ENCODE results near the gene ALPK3.
A peak's percentile ranks its signal among the peaks of the same experiment; 100 is the strongest.

ALPK3 gene

DNA sequence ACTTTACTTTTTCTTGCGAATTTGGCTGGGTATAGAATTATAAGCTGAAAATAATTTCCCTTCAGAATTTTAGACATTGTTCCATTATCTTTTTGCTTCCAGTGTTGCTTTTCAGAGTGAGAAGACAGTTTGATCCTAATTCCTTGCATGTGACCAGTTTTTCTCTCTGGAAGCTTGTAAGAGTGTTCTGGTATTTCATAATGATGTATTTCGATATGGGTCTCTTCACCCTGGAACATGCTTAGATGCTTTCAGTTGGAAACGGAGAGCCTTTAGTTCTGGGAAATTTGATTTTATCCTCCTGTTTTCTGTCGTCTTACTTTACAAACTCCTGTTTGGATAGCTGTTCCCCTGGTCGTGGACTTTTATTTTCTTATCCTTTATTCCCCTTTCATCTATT lies 13.9 kb downstream of the ALPK3 start:
- DNase-seq (ENCODE audit: low read depth, low spot score): no peak
- TF ChIP-seq, protein P1, sequence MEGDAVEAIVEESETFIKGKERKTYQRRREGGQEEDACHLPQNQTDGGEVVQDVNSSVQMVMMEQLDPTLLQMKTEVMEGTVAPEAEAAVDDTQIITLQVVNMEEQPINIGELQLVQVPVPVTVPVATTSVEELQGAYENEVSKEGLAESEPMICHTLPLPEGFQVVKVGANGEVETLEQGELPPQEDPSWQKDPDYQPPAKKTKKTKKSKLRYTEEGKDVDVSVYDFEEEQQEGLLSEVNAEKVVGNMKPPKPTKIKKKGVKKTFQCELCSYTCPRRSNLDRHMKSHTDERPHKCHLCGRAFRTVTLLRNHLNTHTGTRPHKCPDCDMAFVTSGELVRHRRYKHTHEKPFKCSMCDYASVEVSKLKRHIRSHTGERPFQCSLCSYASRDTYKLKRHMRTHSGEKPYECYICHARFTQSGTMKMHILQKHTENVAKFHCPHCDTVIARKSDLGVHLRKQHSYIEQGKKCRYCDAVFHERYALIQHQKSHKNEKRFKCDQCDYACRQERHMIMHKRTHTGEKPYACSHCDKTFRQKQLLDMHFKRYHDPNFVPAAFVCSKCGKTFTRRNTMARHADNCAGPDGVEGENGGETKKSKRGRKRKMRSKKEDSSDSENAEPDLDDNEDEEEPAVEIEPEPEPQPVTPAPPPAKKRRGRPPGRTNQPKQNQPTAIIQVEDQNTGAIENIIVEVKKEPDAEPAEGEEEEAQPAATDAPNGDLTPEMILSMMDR (IDR thresholded peaks at IDR 0.05; ENCODE audit: low read depth, low read length): no peak
- no peak overlapping the region for H3K4me3 ChIP-seq (ENCODE audit: low read depth, low read length)
- in situ Hi-C loops (cut with HindIII; ENCODE audit: low sequenced_read_pairs): no loop called here

DNA sequence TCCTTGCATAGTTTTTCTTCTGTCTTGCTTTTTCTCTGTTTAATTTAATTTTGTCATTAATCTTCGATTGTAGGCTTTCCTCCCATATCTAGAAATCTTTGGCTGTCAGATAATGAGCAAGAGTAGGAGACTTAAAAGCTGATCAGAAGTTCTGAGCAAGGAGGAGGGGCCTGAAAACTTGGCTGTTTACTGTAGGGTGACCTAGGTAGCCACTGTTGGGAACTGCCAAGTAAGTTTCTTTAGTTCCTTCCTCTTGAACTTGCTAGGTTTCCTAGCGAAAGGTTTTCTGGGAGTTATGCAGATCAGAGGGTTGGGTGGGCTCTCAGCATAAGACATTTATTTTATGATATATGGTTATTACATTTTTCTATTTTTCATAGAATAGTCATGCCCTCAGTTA lies 14.5 kb downstream of the ALPK3 start:
- in situ Hi-C loops (cut with HindIII; ENCODE audit: low sequenced_read_pairs): no loop called here

DNA sequence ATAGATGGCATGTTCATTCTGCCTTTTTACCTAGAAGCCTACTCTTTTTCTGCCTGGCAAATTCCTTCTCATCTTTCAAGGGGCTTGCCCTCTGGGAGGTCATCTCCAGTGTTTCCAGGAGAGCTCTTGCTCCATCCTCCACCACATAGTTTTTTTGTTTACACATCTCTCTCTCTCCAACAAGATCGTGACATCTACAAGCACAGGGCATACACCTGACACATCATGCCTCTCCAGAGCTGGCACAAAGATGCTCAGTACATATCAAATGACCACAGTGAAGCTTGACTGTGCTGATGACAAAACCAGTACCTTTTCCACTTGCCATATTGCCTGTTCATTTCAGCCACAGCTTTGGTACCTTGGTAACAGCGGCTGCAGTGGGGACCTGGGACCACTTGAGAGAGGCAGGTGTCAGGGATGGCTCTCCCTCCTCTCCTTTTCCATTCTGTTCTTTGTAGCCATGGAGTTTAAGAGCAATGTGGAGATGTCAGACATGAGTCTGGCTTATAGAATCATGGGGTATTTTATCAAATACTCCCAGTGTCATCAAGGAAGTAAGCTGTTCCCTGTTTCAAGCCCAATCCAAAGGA lies 15.4 kb downstream of the ALPK3 start:
- no peak for DNase-seq (ENCODE audit: low read depth, low spot score)
- TF ChIP-seq, protein P1 (IDR thresholded peaks at IDR 0.05; ENCODE audit: low read depth, low read length): no peak
- no peak overlapping the region for H3K4me3 ChIP-seq (ENCODE audit: low read depth, low read length)
- in situ Hi-C loops (cut with HindIII; ENCODE audit: low sequenced_read_pairs): no loop called here

More for the DNA sequence above, 14.5 kb downstream of the ALPK3 start:
- no peak overlapping the region for H3K4me3 ChIP-seq (ENCODE audit: low read depth, low read length)
- DNase-seq (ENCODE audit: low read depth, low spot score): no peak
- TF ChIP-seq, protein P1 (IDR thresholded peaks at IDR 0.05; ENCODE audit: low read depth, low read length): no peak

DNA sequence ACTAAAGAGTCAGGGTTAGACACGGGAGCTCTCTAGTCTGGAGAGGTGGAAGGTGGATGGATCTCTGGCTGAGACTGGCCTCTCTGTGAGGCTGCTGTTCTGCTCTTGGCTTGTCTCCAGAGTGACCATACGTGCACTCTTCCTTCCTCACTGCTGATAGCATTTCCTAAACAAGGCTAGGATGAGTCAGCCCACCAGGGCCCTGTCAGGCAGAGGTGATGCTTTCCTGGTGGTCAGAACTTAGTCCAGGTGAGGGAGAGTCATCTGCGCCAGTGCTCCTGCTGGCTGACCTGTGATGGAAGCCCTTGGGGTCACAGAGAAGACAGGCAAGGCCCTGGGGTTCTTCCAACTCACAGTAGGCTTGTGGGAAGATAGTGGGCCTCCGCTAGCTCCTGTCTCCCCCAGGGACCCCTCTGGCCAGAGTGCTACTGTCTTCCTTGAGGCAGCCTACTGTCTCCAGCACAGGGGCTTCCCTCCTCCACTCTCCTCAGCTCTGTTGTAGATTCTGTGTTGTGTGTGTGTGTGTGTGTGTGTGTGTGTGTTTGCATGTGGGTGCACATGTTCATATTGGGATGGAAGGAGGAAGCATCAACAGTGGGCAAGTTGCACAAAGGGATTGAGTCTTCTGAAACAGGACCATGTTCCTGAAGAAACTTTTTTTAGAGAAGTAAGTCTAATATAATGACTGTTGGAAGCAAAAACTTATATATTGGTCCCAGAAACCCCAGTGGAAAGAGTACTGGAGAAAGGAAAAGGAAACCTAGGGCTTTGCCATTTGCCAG lies 16.5 kb downstream of the ALPK3 start:
- TF ChIP-seq, protein P1 (IDR thresholded peaks at IDR 0.05; ENCODE audit: low read depth, low read length): no peak
- in situ Hi-C loops (cut with HindIII; ENCODE audit: low sequenced_read_pairs): no loop called here
- peak; percentile 26 for DNase-seq (ENCODE audit: low read depth, low spot score)
- H3K4me3 ChIP-seq (ENCODE audit: low read depth, low read length): no peak overlapping the region

DNA sequence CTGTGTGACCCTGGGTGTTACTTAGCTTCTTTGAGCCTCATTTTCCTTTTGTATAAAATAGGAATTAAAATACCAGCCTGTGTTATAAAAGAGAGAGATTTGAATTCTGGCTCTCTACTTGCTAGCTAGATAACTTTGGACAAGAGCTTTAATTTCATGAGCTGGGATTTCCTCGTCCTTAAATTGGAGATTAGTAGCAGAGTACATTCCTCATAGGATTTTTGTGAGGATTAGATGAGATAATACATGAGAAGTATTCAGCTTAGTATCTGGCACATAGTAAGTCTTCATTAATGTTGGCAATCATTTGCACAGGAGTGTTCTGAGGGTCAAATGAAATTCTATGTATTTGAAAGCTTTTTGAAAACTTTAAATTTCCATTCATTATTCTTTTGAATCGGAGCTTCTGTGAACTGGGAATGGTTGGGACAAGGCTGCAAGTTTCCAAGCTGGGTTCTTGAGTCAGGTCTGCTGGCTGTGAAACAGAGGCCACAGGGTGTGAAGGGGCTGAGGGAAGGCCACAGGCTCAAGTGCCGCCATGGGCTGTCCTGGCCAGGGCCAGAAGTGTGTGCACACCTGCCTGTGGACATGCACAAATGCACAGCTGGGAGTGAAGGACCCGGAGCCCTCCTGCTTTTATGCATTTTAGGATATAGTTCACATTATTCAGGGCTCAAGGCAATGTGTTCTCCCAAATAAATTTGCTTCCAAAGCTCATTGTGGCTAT lies 17.2 kb downstream of the ALPK3 start:
- TF ChIP-seq, protein P1 (IDR thresholded peaks at IDR 0.05; ENCODE audit: low read depth, low read length): no peak
- no peak overlapping the region for H3K4me3 ChIP-seq (ENCODE audit: low read depth, low read length)
- no peak for DNase-seq (ENCODE audit: low read depth, low spot score)
- in situ Hi-C loops (cut with HindIII; ENCODE audit: low sequenced_read_pairs): no loop called here

DNA sequence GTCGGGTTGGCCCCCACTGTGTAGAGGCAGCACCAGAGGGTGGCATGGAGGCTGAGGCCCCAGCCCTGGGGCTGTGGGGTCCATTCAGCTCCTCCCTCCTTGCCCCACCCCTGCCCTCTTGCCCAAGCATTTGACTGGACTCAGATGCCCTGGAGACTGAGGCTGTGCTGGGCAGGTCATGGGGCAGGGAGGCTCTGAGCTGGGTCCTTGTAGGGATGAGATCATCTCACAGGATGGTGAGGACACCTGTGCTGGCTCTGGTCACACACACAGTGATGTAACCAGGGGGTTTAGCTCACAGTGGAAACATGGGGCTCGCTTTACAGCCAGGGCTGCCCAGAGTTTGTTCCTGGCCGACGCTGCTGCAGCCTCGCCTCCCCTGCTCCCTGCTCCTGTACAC lies 17.8 kb downstream of the ALPK3 start:
- TF ChIP-seq, protein P1 (IDR thresholded peaks at IDR 0.05; ENCODE audit: low read depth, low read length): no peak
- DNase-seq (ENCODE audit: low read depth, low spot score): no peak
- in situ Hi-C loops (cut with HindIII; ENCODE audit: low sequenced_read_pairs): no loop called here
- H3K4me3 ChIP-seq (ENCODE audit: low read depth, low read length): no peak overlapping the region
